MM.1S (cell line): Measurements from ENCODE around the gene BMERB1.

Experiments used
- EZH2 ChIP-seq: fragments of 300-600 bp; sonication (generic); optimal IDR thresholded peaks from 2 replicates; pipeline ENCODE3; 2017; ENCODE audit warnings: low read depth, mild to moderate bottlenecking, antibody characterized with exemption, low read length, mixed read lengths
- EZH2phosphoT487 ChIP-seq: fragments of 300-600 bp; sonication (generic); IDR thresholded peaks from 2 replicates; pipeline ENCODE4 v1.6.1; 2018; ENCODE audit warnings: antibody characterized with exemption, low read length
- TF ChIP-seq, protein P1 (sequence below): fragments of 300-600 bp; sonication (generic); IDR thresholded peaks from 2 replicates; pipeline ENCODE4 v1.5.1; 2016; ENCODE audit warnings: antibody characterized with exemption, low read length, mixed read lengths

DNA sequence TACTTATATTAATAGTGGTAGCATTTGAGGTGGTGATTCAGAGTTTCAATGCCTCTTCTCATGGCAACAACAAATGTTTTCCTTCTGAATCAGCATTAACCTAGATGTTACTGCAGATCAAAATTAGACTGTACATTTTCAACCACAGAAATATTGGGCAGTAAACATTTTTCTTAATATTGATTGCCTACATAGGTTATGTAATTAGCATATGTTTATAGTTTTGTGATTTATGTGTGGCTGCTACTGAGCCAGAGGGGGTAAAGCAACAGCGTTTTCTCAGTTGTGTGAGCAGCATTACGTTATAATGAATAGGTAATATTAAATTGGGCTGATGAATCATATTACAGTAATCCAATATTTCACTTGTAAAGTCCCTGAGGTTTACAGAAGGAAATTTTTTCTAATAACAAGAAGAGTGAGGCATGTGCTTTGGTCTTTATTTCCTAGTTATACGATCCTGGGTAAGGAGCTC, 18.8 kb upstream of the BMERB1 start:
- TF ChIP-seq, protein P1, sequence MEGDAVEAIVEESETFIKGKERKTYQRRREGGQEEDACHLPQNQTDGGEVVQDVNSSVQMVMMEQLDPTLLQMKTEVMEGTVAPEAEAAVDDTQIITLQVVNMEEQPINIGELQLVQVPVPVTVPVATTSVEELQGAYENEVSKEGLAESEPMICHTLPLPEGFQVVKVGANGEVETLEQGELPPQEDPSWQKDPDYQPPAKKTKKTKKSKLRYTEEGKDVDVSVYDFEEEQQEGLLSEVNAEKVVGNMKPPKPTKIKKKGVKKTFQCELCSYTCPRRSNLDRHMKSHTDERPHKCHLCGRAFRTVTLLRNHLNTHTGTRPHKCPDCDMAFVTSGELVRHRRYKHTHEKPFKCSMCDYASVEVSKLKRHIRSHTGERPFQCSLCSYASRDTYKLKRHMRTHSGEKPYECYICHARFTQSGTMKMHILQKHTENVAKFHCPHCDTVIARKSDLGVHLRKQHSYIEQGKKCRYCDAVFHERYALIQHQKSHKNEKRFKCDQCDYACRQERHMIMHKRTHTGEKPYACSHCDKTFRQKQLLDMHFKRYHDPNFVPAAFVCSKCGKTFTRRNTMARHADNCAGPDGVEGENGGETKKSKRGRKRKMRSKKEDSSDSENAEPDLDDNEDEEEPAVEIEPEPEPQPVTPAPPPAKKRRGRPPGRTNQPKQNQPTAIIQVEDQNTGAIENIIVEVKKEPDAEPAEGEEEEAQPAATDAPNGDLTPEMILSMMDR = no peak
- no peak for TF ChIP-seq EZH2
- no peak for TF ChIP-seq EZH2phosphoT487
